ENCODE data around the gene TMC7. TPM values are rescaled to one million over a fixed set of nuclear protein-coding genes. Genes with fewer than 3 reads are reported as not detected.
A peak's percentile ranks its signal among the peaks of the same experiment; 100 is the strongest.

TMC7 gene
- total RNA-seq, 1 experiment from 2014 or later: 0.82 TPM

GRCh38 chr16:19071811-19072777 lies 88.4 kb downstream of the TMC7 start:
- Histone ChIP-seq H3K27ac (ENCODE audit: low read depth, low read length, poor library complexity, severe bottlenecking) (no peak overlapping the region), H3K4me3 (ENCODE audit: low read depth, low read length, poor library complexity, severe bottlenecking) (no peak overlapping the region), H3K9me3 (ENCODE audit: low read depth, low read length, poor library complexity, severe bottlenecking) (no peaks in the 10 kb centered on the region), H3K4me1 (ENCODE audit: insufficient read depth, low read length, poor library complexity, severe bottlenecking) (peaks cover 9% of the 10 kb centered on the region), H3K27me3 (replicated peaks; ENCODE audit: insufficient read depth, low read depth, low read length, poor library complexity) (no peaks in the 10 kb centered on the region), H3K36me3 (ENCODE audit: insufficient read depth, low read length, poor library complexity, severe bottlenecking) (no peaks in the 10 kb centered on the region)
- intact Hi-C loops (cut with micrococcal nuclease; ENCODE audit: unreplicated experiment): loop anchor here (1.0 to 10.0 kb wide), 2 partner anchors 89 to 267 kb away; partner anchors contain the start of genes ARL6IP1 and TMC7
- POLR2A ChIA-PET (ENCODE audit: low non-redundant PET): no interaction called here
- DNase-seq (ENCODE audit: low spot score): peak; percentile 72
- TF ChIP-seq EZH2 (IDR thresholded peaks at IDR 0.05; ENCODE audit: borderline replicate concordance, low read depth, low read length, poor library complexity, severe bottlenecking) (no peak), CTCF (conservative IDR thresholded peaks at IDR 0.05; ENCODE audit: low read depth, low read length) (peak; percentile 75)
- CTCF ChIA-PET: no interaction called here
- no TSS peak for BruUV-seq (replicated peaks)

GRCh38 chr16:19073344-19073743 lies 89.6 kb downstream of the TMC7 start:
- Histone ChIP-seq H3K27me3 (replicated peaks; ENCODE audit: insufficient read depth, low read depth, low read length, poor library complexity) (no peaks in the 10 kb centered on the region), H3K4me3 (ENCODE audit: low read depth, low read length, poor library complexity, severe bottlenecking) (no peak overlapping the region), H3K4me1 (ENCODE audit: insufficient read depth, low read length, poor library complexity, severe bottlenecking) (peaks cover 8% of the 10 kb centered on the region), H3K9me3 (ENCODE audit: low read depth, low read length, poor library complexity, severe bottlenecking) (no peaks in the 10 kb centered on the region), H3K36me3 (ENCODE audit: insufficient read depth, low read length, poor library complexity, severe bottlenecking) (peaks cover 3% of the 10 kb centered on the region), H3K27ac (ENCODE audit: low read depth, low read length, poor library complexity, severe bottlenecking) (no peak overlapping the region)
- no TSS peak for BruUV-seq (replicated peaks)
- CTCF ChIA-PET: no interaction called here
- POLR2A ChIA-PET (ENCODE audit: low non-redundant PET): no interaction called here
- no peak for DNase-seq (ENCODE audit: low spot score)
- no peak for TF ChIP-seq CTCF (conservative IDR thresholded peaks at IDR 0.05; ENCODE audit: low read depth, low read length)
- TF ChIP-seq EZH2 (IDR thresholded peaks at IDR 0.05; ENCODE audit: borderline replicate concordance, low read depth, low read length, poor library complexity, severe bottlenecking): no peak
- intact Hi-C loops (cut with micrococcal nuclease; ENCODE audit: unreplicated experiment): loop anchor here (10.0 kb wide), 1 partner anchor 269 kb away; the partner anchor contains the start of gene ARL6IP1

- POLR2A ChIA-PET (ENCODE audit: low non-redundant PET): no interaction called here
- intact Hi-C loops (cut with micrococcal nuclease; ENCODE audit: unreplicated experiment): loop anchor here (10.0 kb wide), 1 partner anchor 269 kb away; the partner anchor contains the start of gene ARL6IP1
- DNase-seq (ENCODE audit: low spot score): no peak
- Histone ChIP-seq H3K9me3 (ENCODE audit: low read depth, low read length, poor library complexity, severe bottlenecking) (no peaks in the 10 kb centered on the region), H3K4me1 (ENCODE audit: insufficient read depth, low read length, poor library complexity, severe bottlenecking) (peaks cover 3% of the 10 kb centered on the region), H3K4me3 (ENCODE audit: low read depth, low read length, poor library complexity, severe bottlenecking) (no peak overlapping the region), H3K36me3 (ENCODE audit: insufficient read depth, low read length, poor library complexity, severe bottlenecking) (peaks cover 7% of the 10 kb centered on the region), H3K27me3 (replicated peaks; ENCODE audit: insufficient read depth, low read depth, low read length, poor library complexity) (no peaks in the 10 kb centered on the region), H3K27ac (ENCODE audit: low read depth, low read length, poor library complexity, severe bottlenecking) (no peak overlapping the region)
- TF ChIP-seq CTCF (conservative IDR thresholded peaks at IDR 0.05; ENCODE audit: low read depth, low read length) (no peak), EZH2 (IDR thresholded peaks at IDR 0.05; ENCODE audit: borderline replicate concordance, low read depth, low read length, poor library complexity, severe bottlenecking) (no peak)
- BruUV-seq (replicated peaks): no TSS peak
- CTCF ChIA-PET: no interaction called here
Observed at GRCh38 chr16:19073863-19074262, 90.1 kb downstream of the TMC7 start.

Measured in A673 (cell line).